Measurements from ENCODE around the gene THSD7B. TPM values are rescaled to one million over a fixed set of nuclear protein-coding genes. Genes with fewer than 3 reads are reported as not detected.

The THSD7B gene
- total and polyA plus RNA-seq, 9 of the 15 experiments (the other 6 are each of a cell fraction or from before 2014, with no cell fraction given), result not detected

DNA sequence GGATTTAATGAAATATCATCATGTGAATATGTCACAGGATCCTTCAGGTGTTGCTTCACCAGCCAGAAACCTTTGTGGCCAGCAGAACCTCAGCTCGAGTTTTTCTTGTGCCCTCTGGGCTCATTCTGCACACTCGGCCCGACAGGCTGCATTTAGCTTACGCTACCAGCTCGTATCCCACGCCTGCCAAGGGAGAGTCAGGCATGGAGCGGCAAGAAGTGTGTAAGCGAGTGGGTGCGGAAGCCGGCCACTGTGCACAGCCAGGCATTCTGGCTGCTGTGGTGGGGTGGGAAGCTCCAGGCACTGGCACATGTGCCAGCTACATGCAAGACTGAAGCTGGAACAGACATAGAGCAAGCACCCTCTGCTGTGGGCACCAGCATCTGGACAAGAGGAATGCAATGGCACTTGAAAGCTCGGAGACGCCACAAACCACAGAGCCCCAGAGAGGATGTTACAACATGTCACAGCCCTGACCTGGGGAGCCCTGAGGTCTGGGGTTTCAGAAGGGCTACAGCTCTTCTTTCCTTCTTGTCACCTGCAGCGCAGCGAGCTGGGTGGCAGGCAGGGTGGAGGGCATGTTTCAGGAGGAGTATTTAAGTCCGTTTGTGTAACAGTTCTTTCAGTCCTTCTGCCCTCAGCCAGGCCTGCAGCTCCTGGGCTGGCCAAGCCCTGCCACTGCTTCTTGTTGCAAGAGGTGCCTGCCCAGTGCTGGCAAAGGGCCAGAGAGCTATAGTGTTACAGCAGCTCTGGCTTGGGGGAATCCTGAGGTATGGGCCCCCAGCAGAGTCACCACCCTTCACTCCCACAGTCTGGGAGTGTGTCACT is 941.7 kb downstream of the THSD7B start:
- no TSS peak for BruUV-seq (replicated peaks)
- DNase-seq (ENCODE audit: extremely low read depth in 1 of 4, low spot score in 3 of 4) (no peak), FAIRE-seq (no peak), ATAC-seq (no peak)
- intact Hi-C loops (cut with micrococcal nuclease), result no loop called here
- H3K9me3 ChIP-seq (replicated peaks; ENCODE audit: control insufficient read depth, insufficient read depth, low read depth, low read length), result no peaks in the 10 kb centered on the region; the same call in 1 of the 2 replicates
- no peaks in the 10 kb centered on the region for H3K4me1 ChIP-seq (replicated peaks in 1 of 2; ENCODE audit: control insufficient read depth in 2 of 2, insufficient read depth in 2 of 2, low read length in 2 of 2)
- H2AFZ ChIP-seq (ENCODE audit: low read depth, low read length), result no peak overlapping the region
- ChIA-PET CTCF (ENCODE audit: low intra/inter-chr PET ratio) (no interaction called here), POLR2A (no interaction called here)
- H3K36me3 ChIP-seq (ENCODE audit: control insufficient read depth, insufficient read depth, low read length), result no peaks in the 10 kb centered on the region
- H3K4me2 ChIP-seq (ENCODE audit: insufficient read depth, low read length), result no peak overlapping the region
- H3K4me3 ChIP-seq, result no peak overlapping the region
- 1% methylated on average over 15 of the region's 15 CpGs for WGBS (ENCODE audit: insufficient coverage, low coverage, missing lambda C conversion rate)
- in situ Hi-C loops (cut with MboI), result no loop called here
- no peak overlapping the region for H3K27ac ChIP-seq (ENCODE audit: extremely low read depth, low read depth, low read length)
- no peak overlapping the region for H3K9ac ChIP-seq (ENCODE audit: insufficient read depth in 1 of 2, low read depth in 2 of 2, low read length in 2 of 2)
- H4K20me1 ChIP-seq (replicated peaks; ENCODE audit: control insufficient read depth, insufficient read depth, low read length), result no peaks in the 10 kb centered on the region
- H3K9me1 ChIP-seq (ENCODE audit: control insufficient read depth, insufficient read depth, low read length), result no peaks in the 10 kb centered on the region
- H3K79me2 ChIP-seq (ENCODE audit: control insufficient read depth, insufficient read depth, low read length), result no peaks in the 10 kb centered on the region
- TF ChIP-seq RBBP5 (IDR thresholded peaks at IDR 0.05; ENCODE audit: borderline replicate concordance, insufficient read depth, low read length, poor library complexity, severe bottlenecking) (no peak), NR1H2 (CRISPR knock-in tag; IDR thresholded peaks at IDR 0.05) (no peak), DACH1 (IDR thresholded peaks at IDR 0.05; ENCODE audit: partially characterized antibody) (no peak), XRCC5 (IDR thresholded peaks at IDR 0.05; ENCODE audit: low read depth, low read length) (no peak), ZNF76 (CRISPR knock-in tag; IDR thresholded peaks at IDR 0.05; ENCODE audit: borderline replicate concordance) (no peak), ZMIZ1 (IDR thresholded peaks at IDR 0.05; ENCODE audit: low read depth in 2 of 2, low read length in 2 of 2) (no peak), POLR2G (IDR thresholded peaks at IDR 0.05; ENCODE audit: low read depth, low read length) (no peak), E2F8 (IDR thresholded peaks at IDR 0.05; ENCODE audit: low read depth, partially characterized antibody) (no peak), ZEB2 (IDR thresholded peaks at IDR 0.05) (no peak), SMC3 (conservative IDR thresholded peaks at IDR 0.05; ENCODE audit: insufficient read depth, low read depth, low read length) (no peak), ETV5 (CRISPR knock-in tag; IDR thresholded peaks at IDR 0.05; ENCODE audit: low read depth) (no peak)
- TF ChIP-seq, protein P1, sequence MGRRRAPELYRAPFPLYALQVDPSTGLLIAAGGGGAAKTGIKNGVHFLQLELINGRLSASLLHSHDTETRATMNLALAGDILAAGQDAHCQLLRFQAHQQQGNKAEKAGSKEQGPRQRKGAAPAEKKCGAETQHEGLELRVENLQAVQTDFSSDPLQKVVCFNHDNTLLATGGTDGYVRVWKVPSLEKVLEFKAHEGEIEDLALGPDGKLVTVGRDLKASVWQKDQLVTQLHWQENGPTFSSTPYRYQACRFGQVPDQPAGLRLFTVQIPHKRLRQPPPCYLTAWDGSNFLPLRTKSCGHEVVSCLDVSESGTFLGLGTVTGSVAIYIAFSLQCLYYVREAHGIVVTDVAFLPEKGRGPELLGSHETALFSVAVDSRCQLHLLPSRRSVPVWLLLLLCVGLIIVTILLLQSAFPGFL (CRISPR knock-in tag; IDR thresholded peaks at IDR 0.05), result no peak
- H3K27me3 ChIP-seq (ENCODE audit: control insufficient read depth in 2 of 2, insufficient read depth in 2 of 2, low read length in 2 of 2), result no peaks in the 10 kb centered on the region

All from K562 (cell line).